A549 treated with DMSO at 1 μM for 4 hours (cell line): ENCODE measurements around the gene CLASRP. TPM values are rescaled to one million over a fixed set of nuclear protein-coding genes. Genes with fewer than 3 reads are reported as not detected.

Experiments used
- total RNA-seq: library from RNA; stranded (reverse); fragments of 200-300 nt; extraction: Qiagen RNA extraction; gene quantifications from 5 replicates; pipeline ENCODE4 v1.2.3, GENCODE V29; 2022; ENCODE audit warnings: low read depth

The CLASRP gene, protein sequence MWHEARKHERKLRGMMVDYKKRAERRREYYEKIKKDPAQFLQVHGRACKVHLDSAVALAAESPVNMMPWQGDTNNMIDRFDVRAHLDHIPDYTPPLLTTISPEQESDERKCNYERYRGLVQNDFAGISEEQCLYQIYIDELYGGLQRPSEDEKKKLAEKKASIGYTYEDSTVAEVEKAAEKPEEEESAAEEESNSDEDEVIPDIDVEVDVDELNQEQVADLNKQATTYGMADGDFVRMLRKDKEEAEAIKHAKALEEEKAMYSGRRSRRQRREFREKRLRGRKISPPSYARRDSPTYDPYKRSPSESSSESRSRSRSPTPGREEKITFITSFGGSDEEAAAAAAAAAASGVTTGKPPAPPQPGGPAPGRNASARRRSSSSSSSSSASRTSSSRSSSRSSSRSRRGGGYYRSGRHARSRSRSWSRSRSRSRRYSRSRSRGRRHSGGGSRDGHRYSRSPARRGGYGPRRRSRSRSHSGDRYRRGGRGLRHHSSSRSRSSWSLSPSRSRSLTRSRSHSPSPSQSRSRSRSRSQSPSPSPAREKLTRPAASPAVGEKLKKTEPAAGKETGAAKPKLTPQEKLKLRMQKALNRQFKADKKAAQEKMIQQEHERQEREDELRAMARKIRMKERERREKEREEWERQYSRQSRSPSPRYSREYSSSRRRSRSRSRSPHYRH
- total RNA-seq = 54.6 to 69.9 TPM (median 62.3 TPM) in 5 replicates

DNA sequence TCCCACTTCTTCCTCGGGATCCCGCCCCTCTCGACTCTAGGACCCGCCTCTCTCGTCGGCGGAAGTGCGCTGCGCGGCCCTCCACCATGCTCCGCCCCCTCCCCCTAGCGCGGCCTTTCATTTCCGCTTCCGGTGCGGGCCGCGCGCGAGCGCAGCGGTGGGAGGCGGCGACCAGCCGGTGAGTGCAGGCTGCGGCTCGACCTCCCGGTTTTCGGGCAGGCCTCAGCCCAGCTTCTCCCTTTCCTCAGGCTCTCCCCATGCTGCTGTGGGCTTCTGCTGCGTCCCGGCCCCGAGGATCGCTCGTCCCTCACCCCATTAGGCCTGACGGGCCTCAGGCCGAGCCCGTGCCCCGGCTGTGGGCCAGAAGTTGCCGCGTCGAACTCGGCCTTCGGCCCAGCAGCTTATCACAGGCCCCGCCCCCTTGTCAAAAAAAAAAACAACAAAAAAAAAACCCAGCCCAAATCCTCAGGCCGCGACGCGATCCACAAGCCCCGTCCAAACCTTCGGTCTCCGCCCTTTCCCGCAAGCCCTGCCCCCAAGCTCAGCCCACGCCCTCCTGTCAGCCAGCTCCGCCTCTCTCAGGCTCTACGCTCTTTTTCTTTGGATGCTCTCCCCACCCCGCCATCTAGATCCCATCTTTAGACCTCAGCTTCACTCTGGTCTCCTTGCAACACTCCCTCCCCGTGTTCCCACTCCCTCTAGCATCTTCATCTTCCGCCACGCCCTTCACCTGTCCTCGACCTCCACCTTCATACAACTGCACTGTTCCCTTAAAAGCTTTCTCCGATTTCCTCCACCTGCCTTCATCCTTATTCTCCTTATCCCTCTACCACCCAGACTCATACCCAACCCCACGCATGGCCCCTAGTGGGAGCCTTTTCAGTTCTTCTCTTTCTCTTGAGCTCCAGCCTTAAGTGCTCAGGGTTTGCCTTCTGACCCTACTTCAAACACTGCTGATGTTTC, at the start of gene CLASRP:
TSS of gene CLASRP (plus strand) at position 115 of the 963 bp plus-strand sequence. CDS start 1,168 bp downstream, outside the sequence.

DNA sequence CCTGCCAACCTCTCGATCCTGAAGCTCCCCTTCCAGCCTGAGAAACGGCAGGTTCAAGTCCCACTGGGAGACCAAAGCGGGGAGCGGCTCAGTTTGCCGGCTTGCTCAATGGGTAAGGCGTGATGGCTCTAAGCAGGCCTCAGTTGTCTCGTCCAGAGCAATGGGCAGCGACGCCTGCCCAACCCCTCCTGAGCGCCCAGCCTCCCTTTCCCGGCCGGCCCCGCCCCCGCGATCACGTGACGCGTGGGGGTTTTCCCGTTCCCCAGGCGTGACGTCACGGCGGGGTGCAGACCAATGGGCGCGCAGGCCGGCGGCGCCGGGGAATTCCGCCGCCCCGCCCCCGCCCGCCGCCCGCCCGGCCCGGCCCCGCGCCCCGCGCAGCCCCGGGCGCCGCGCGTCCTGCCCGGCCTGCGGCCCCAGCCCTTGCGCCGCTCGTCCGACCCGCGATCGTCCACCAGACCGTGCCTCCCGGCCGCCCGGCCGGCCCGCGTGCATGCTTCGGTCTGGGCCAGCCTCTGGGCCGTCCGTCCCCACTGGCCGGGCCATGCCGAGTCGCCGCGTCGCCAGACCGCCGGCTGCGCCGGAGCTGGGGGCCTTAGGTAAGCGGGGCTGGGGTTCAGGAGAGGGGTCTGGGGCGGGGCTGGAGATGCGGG, 37.6 kb upstream of the CLASRP start, which contains the start of gene RELB:
TSS of gene RELB (plus strand) at position 378 of the 653 bp plus-strand sequence. CDS start at position 494, 116 bp downstream.

DNA sequence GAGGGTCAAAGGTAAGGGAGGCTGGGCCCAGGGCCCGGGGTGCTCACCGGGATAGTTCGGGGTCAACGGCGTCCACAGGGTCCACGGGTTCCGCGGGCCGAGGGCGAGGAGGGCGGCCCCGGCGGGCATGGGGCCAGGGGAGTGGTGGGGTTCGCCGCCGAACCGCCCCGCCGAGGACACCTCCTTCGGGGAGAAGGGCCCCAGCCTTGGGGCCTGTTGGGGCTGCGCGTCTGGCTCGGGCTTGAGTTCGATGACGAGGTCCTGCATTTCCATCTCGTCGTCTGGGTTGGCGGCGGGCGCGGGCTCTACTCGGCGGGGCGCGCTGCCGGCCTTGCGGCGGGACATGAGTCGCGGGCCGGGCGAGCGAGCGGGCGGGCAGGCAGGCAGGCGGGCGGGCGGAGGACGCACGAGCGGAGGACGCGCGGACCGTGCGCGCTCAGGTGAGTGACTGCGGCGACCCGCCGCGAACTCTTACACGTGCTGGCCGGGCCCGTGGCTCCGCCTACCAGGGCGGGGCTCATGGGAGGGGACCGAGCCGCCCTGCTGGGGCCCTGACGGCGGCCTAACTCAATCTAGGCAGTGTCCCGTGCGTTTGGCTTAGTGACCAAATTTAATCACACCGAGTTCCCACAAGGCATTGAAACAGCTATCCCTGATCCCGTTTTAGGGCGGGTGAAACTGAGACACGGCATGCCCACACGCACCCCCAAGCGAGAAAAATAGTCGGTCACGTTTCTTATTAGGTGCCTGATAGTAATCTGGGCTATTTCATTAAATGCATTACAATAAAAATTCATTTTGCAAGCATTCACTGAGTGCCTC, 37.4 kb downstream of the CLASRP start, which contains the start of gene ZNF296:
TSS of gene ZNF296 (minus strand) at position 450 of the 822 bp plus-strand sequence. CDS start at position 345, 105 bp downstream.

DNA sequence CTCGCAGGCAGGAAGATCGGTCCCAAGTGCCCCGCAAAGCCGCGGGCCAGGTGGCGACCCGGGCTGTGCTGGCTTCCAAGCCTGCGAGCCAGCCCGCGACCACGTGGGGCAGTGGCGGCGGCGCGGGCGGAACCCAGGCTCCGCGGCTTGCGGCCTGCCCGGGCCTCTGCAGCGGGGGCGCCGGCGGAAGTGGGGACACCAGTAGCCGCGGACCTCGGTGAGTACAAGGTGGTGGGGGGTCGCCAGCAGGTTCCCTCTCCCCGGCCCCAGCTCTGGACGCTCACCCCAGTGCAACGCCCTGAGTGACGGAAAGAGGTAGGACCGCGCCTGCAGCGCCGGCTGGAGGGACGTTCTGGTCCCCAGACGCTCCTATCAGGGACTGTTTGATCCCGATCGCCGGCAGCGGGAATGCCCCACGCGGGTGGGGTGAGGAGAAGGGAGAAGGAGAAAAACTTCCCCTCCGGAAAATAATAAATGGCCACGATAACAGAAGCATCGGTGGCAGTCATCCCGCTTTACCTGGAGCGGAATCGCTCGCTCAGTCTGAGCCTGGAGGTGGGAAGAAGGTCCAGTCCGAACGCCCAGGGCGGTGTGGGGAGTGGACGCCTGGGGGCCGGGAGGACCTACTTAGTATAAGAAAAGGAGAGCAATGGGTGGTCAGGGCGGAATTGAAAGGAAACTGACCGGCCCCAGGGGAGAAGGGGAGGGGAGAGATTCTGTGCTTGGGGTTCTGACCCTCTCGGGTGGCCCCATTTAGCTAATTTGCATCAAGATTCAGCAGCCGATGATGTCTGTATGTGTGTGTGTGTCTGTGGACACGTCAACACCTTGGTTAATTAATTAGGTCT, 40.4 kb downstream of the CLASRP start, which contains the start of gene GEMIN7:
TSS of gene GEMIN7 (plus strand) at position 198 of the 848 bp plus-strand sequence. CDS start 10,855 bp downstream, outside the sequence.

DNA sequence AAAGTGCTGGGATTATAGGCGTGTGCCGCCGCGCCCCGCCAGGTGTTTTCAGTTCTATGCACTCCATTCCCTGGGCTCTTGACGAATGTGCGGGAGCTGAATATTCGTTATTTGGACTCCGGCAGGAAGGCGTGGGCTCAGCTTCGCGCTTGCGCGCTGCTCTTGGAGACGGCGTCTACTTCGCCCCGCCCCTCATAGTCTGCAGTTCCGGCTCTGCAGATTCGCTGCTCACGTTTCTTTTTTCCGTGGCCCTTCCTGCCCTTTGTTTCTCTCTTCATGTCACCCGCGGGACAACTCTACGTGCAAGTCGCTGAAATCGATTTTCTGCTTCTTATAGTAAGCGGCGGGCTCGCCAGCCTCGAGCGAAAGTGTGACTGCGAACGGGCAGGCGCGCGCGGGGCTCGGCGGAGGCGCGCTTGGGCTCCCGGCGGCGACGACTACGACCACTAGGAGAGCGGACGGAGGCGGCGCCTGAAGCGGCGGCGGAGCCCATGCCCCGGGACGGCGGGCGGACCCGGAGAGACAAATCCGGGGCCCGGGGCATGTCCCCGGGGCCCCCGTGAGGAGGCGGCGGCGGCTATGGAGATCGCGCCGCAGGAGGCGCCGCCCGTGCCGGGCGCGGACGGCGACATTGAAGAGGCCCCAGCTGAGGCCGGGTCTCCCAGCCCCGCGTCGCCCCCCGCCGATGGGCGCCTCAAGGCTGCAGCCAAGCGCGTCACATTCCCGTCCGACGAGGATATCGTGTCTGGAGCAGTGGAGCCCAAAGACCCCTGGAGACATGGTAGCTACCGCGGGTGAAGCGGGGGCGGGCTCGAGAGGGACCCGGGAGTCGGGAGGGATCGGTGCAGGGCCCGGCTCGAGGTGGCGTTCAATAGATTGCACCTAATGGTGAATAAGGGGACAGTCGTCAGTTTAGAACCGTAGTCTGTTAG, 54.2 kb downstream of the CLASRP start, which contains the start of gene PPP1R37:
TSS of gene PPP1R37 (plus strand) at position 433 of the 932 bp plus-strand sequence. CDS start at position 580, 147 bp downstream.

Other genes starting within 250 kb of the CLASRP start
- 67.7 to 91.0 TPM (median 77.6 TPM) in 5 replicates for gene BCAM, start 229.9 kb upstream of the CLASRP start, total RNA-seq
- 75.5 to 88.4 TPM (median 83.4 TPM) in 5 replicates for gene NECTIN2, start 192.7 kb upstream of the CLASRP start, total RNA-seq
- 206 to 267 TPM (median 230 TPM) in 5 replicates for gene TOMM40, start 147.8 kb upstream of the CLASRP start, total RNA-seq
- gene APOE, start 133.2 kb upstream of the CLASRP start, total RNA-seq = 12.2 to 15.8 TPM (median 13.3 TPM) in 5 replicates
- 109 to 128 TPM (median 117 TPM) in 5 replicates for gene APOC1, start 124.4 kb upstream of the CLASRP start, total RNA-seq
- not detected in 5 replicates for gene APOC4, start 96.8 kb upstream of the CLASRP start, total RNA-seq
- gene APOC2, start 93.0 kb upstream of the CLASRP start, total RNA-seq = not detected in 5 replicates
- 136 to 197 TPM (median 165 TPM) in 5 replicates for gene CLPTM1, start 83.7 kb upstream of the CLASRP start, total RNA-seq
- 41.9 to 59.2 TPM (median 49.1 TPM) in 5 replicates for gene RELB, start 37.6 kb upstream of the CLASRP start, total RNA-seq
- 6.6 to 9.2 TPM (median 7.7 TPM) in 5 replicates for gene ZNF296, start 37.4 kb downstream of the CLASRP start, total RNA-seq
- 83.7 to 92.7 TPM (median 88.0 TPM) in 5 replicates for gene GEMIN7, start 40.2 kb downstream of the CLASRP start, total RNA-seq
- gene PPP1R37, start 54.1 kb downstream of the CLASRP start, total RNA-seq = 19.5 to 31.8 TPM (median 29.7 TPM) in 5 replicates
- 0.04 to 0.09 TPM (median 0.05 TPM) in 5 replicates for gene NKPD1, start 121.9 kb downstream of the CLASRP start, total RNA-seq
- 34.8 to 41.6 TPM (median 37.2 TPM) in 5 replicates for gene TRAPPC6A, start 139.2 kb downstream of the CLASRP start, total RNA-seq
- gene BLOC1S3, start 139.7 kb downstream of the CLASRP start, total RNA-seq = 11.6 to 15.2 TPM (median 13.4 TPM) in 5 replicates
- gene EXOC3L2, start 206.4 kb downstream of the CLASRP start, total RNA-seq = 0.80 to 1.3 TPM (median 0.99 TPM) in 5 replicates
- 5.4 to 9.7 TPM (median 7.3 TPM) in 5 replicates for gene MARK4, start 212.2 kb downstream of the CLASRP start, total RNA-seq